IMR-90 (cell line): ENCODE measurements around the gene PLCG2. TPM values are rescaled to one million over a fixed set of nuclear protein-coding genes. Genes with fewer than 3 reads are reported as not detected.

Experiments used
- ATAC-seq: fragments of 200-7000 bp; cut with Tn5 transposase; 2 replicates; pipeline ENCODE4 v1.9.1; 2020; ENCODE audit warnings: low read depth, mild to moderate bottlenecking, moderate library complexity
- BruUV-seq: library from RNA; stranded (reverse); fragments of 400-500 nt; replicated peaks from 2 replicates; lab custom pipeline; 2021; lab: Mats Ljungman, UMichigan
- CTCF ChIA-PET: fragments of 300-600 bp; formaldehyde crosslinking; extraction: SDS; loops from one replicate; lab custom pipeline; 2021; ENCODE audit warnings: antibody characterized with exemption; lab: Yijun Ruan, JAX
- POLR2A ChIA-PET: fragments of 300-600 bp; sonication (Branson Sonifier 250); formaldehyde crosslinking; loops from one replicate; lab custom pipeline; 2022; ENCODE audit warnings: antibody characterized with exemption; ENCODE audit not compliant: unreplicated experiment; lab: Charles Lee
- DNase-seq: peaks from one replicate; pipeline ENCODE4 v3.0.0; 2013
- H2AFZ ChIP-seq: replicated peaks from 2 replicates; pipeline ENCODE3; 2013; ENCODE audit warnings: low read length, mild to moderate bottlenecking; ENCODE audit not compliant: poor library complexity
- H2AK5ac ChIP-seq: 2 replicates; pipeline ENCODE4 v1.6.1; 2013; ENCODE audit warnings: low read depth, low read length, inconsistent platforms
- H2AK9ac ChIP-seq: replicated peaks from 2 replicates; pipeline ENCODE3; 2013; ENCODE audit warnings: mild to moderate bottlenecking, low read depth, low read length, moderate library complexity; ENCODE audit not compliant: poor library complexity
- H2BK120ac ChIP-seq: 2 replicates; pipeline ENCODE4 v1.6.1; 2013; ENCODE audit warnings: low read depth, low read length, inconsistent platforms
- H2BK15ac ChIP-seq: 3 replicates; pipeline ENCODE4 v1.6.1; 2013; ENCODE audit warnings: low read depth, low read length, inconsistent platforms
- H2BK20ac ChIP-seq: 2 replicates; pipeline ENCODE4 v1.6.1; 2013; ENCODE audit warnings: low read depth, mild to moderate bottlenecking, inconsistent platforms, low read length, moderate library complexity
- H2BK5ac ChIP-seq: 2 replicates; pipeline ENCODE4 v1.6.1; 2013; ENCODE audit warnings: mild to moderate bottlenecking, low read depth, low read length, inconsistent platforms; ENCODE audit not compliant: poor library complexity, severe bottlenecking
- H3K14ac ChIP-seq: replicated peaks from 2 replicates; pipeline ENCODE4 v1.6.1; 2013; ENCODE audit warnings: low read depth, low read length, inconsistent platforms
- H3K18ac ChIP-seq: 2 replicates; pipeline ENCODE4 v1.6.1; 2013; ENCODE audit warnings: low read depth, low read length, control low read depth
- H3K23ac ChIP-seq: 2 replicates; pipeline ENCODE4 v1.6.1; 2013; ENCODE audit warnings: low read depth, low read length, inconsistent platforms
- H3K27ac ChIP-seq: 2 replicates; pipeline ENCODE4 v1.5.1; 2013; ENCODE audit warnings: mild to moderate bottlenecking, control low read depth, low read length; ENCODE audit not compliant: insufficient read depth
- H3K27me3 ChIP-seq: 2 replicates; pipeline ENCODE4 v1.6.1; 2013; ENCODE audit warnings: low read length; ENCODE audit not compliant: control insufficient read depth, insufficient read depth
- H3K36me3 ChIP-seq: 2 replicates; pipeline ENCODE4 v1.6.1; 2013; ENCODE audit warnings: low read length, mixed read lengths; ENCODE audit not compliant: control insufficient read depth, insufficient read depth
- H3K4ac ChIP-seq: 2 replicates; pipeline ENCODE4 v1.6.1; 2013; ENCODE audit warnings: low read depth, low read length, inconsistent platforms
- H3K4me1 ChIP-seq: 2 replicates; pipeline ENCODE4 v1.6.1; 2013; ENCODE audit warnings: low read length, mixed read lengths; ENCODE audit not compliant: control insufficient read depth, insufficient read depth
- H3K4me2 ChIP-seq: 2 replicates; pipeline ENCODE4 v1.6.1; 2013; ENCODE audit warnings: low read depth, mild to moderate bottlenecking, control low read depth, low read length, moderate library complexity
- H3K4me3 ChIP-seq: 2 replicates; pipeline ENCODE4 v1.5.1; 2013; ENCODE audit warnings: low read depth, mild to moderate bottlenecking, control low read depth, low read length, moderate library complexity; ENCODE audit not compliant: insufficient read depth
- H3K56ac ChIP-seq: 2 replicates; pipeline ENCODE4 v1.6.1; 2013; ENCODE audit warnings: low read length, inconsistent platforms; ENCODE audit not compliant: insufficient read depth; ENCODE audit errors: extremely low read depth
- H3K79me1 ChIP-seq, 2 experiments: 2 replicates each; pipeline ENCODE4 v1.6.1; 2013; ENCODE audit warnings: low read length in 2 of 2, inconsistent platforms in 1 of 2, low read depth in 1 of 2
- H3K9ac ChIP-seq: 2 replicates; pipeline ENCODE4 v1.6.1; 2013; ENCODE audit warnings: low read depth, low read length, control low read depth
- H3K9me1 ChIP-seq: 2 replicates; pipeline ENCODE4 v1.6.1; 2013; ENCODE audit warnings: low read length, inconsistent platforms; ENCODE audit not compliant: insufficient read depth
- H3K9me3 ChIP-seq: 2 replicates; pipeline ENCODE4 v1.6.1; 2013; ENCODE audit warnings: low read length; ENCODE audit not compliant: control insufficient read depth, insufficient read depth
- H4K20me1 ChIP-seq: 2 replicates; pipeline ENCODE4 v1.6.1; 2013; ENCODE audit warnings: low read length, inconsistent platforms; ENCODE audit not compliant: insufficient read depth
- H4K5ac ChIP-seq: 2 replicates; pipeline ENCODE4 v1.6.1; 2013; ENCODE audit warnings: mild to moderate bottlenecking, low read depth, low read length, control low read depth
- H4K8ac ChIP-seq, 2 experiments: 2 replicates each; pipeline ENCODE4 v1.6.1; 2013; ENCODE audit warnings: low read depth in 2 of 2, low read length in 2 of 2, control low read depth in 1 of 2, inconsistent platforms in 1 of 2
- H4K91ac ChIP-seq: 2 replicates; pipeline ENCODE4 v1.6.1; 2013; ENCODE audit warnings: low read depth, low read length, inconsistent platforms; ENCODE audit not compliant: insufficient read depth
- MAFK ChIP-seq: IDR thresholded peaks from 2 replicates; pipeline ENCODE4 v1.6.1; 2012; ENCODE audit warnings: low read depth, low read length, improper control_type of control experiment
- MXI1 ChIP-seq: IDR thresholded peaks from 2 replicates; pipeline ENCODE4 v1.6.1; 2012; ENCODE audit warnings: low read depth, mild to moderate bottlenecking, low read length, moderate library complexity, borderline replicate concordance
- POLR2A ChIP-seq: IDR thresholded peaks from 2 replicates; pipeline ENCODE4 v1.6.1; 2012; ENCODE audit warnings: mild to moderate bottlenecking, low read depth, low read length
- SMC3 ChIP-seq: fragments of 150-350 bp; IDR thresholded peaks from 2 replicates; pipeline ENCODE4 v1.6.1; 2016; ENCODE audit warnings: low read depth, mild to moderate bottlenecking, antibody characterized with exemption, low read length, moderate library complexity
- WGBS, 2 experiments: methylation state at CpG; one replicate each; pipeline versions ENCODE4 v1.1.5 to v1.1.7; 2013; ENCODE audit warnings: missing lambda C conversion rate in 2 of 2; ENCODE audit not compliant: insufficient read length in 1 of 2; ENCODE audit errors: extremely low coverage in 2 of 2; 5-methylcytosine and 5-hydroxymethylcytosine counted together
- dilution Hi-C: fragments of 300-500 bp; cut with HindIII; formaldehyde crosslinking; loops from one replicate; pipeline ENCODE4 v1.14.3; 2018; ENCODE audit warnings: low sequenced_read_pairs; ENCODE audit not compliant: unreplicated experiment
- in situ Hi-C: fragments of 300-500 bp; cut with MboI; formaldehyde crosslinking; loops from 3 replicates; pipeline ENCODE4 v1.14.3; 2019; ENCODE audit warnings: low sequenced_read_pairs, inconsistent platforms, mixed read lengths
- intact Hi-C: fragments of 100-400 bp; cut with micrococcal nuclease; formaldehyde crosslinking; loops from 2 replicates; pipeline ENCODE4 v1.10.0; 2022
- polyA plus RNA-seq, 3 experiments: library from polyadenylated mRNA; depleted of rRNA; stranded (reverse); fragments of >200 nt; gene quantifications; 2 replicates each; pipeline ENCODE4 v1.2.3, GENCODE V29; 2012; ENCODE audit warnings: low replicate concordance in 1 of 3
- total RNA-seq: library from RNA; depleted of rRNA; stranded (reverse); fragments of >200 nt; gene quantifications from 2 replicates; pipeline ENCODE4 v1.2.3, GENCODE V29; 2012

The PLCG2 gene
- total and polyA plus RNA-seq, 2 of the 4 experiments (the other 2 are of a cell fraction), result 0.14 to 0.18 TPM

- Histone ChIP-seq H3K9me1 (no peaks in the 10 kb centered on the region), H3K4me1 (no peaks in the 10 kb centered on the region), H3K4me3 (no peak overlapping the region), H4K91ac (no peak overlapping the region), H4K20me1 (no peaks in the 10 kb centered on the region), H2AK9ac (no peak overlapping the region), H2BK15ac (no peak overlapping the region), H3K9ac (no peak overlapping the region), H3K18ac (no peak overlapping the region), H3K14ac (no peak overlapping the region), H3K4me2 (no peak overlapping the region), H2BK20ac (no peak overlapping the region), H3K9me3 (no peaks in the 10 kb centered on the region), H2AK5ac (no peak overlapping the region), H2AFZ (no peak overlapping the region), H3K27ac (no peak overlapping the region), H3K36me3 (no peaks in the 10 kb centered on the region), H2BK120ac (no peak overlapping the region), H3K27me3 (no peaks in the 10 kb centered on the region; the same call in 1 of the 2 replicates), H2BK5ac (no peak overlapping the region), H3K23ac (no peak overlapping the region), H4K8ac (no peak overlapping the region), H4K5ac (no peak overlapping the region), H3K56ac (no peak overlapping the region), H3K4ac (no peak overlapping the region), H3K79me1 (no peaks in the 10 kb centered on the region)
- no peak for TF ChIP-seq SMC3
- TF ChIP-seq MAFK, result no peak
- TF ChIP-seq POLR2A, result no peak
- no peak for TF ChIP-seq MXI1
- ChIA-PET POLR2A (no interaction called here), CTCF (no interaction called here)
- BruUV-seq, result no TSS peak
- intact Hi-C loops (no loop called here), dilution Hi-C loops (no loop called here), in situ Hi-C loops (no loop called here)
- no peak for DNase-seq
- no peak for ATAC-seq
- no CpG with 5 or more reads among the region's 2 CpGs for WGBS, 2 experiments
These were observed 55.8 kb downstream of the PLCG2 start for GRCh38 chr16:81834868-81835267.
